KMS-11 (cell line): ENCODE data around the gene ILDR1.

Source experiments
- H2AFZ ChIP-seq: fragments of 200-600 bp; sonication (generic); 2 replicates; pipeline ENCODE4 v1.6.1; 2016; ENCODE audit warnings: antibody characterized with exemption, mixed run types, low read depth
- H3K27ac ChIP-seq: fragments of 200-600 bp; sonication (generic); 2 replicates; pipeline ENCODE4 v1.6.1; 2016; ENCODE audit warnings: mild to moderate bottlenecking, mixed run types
- H3K27me3 ChIP-seq: fragments of 200-600 bp; sonication (generic); 2 replicates; pipeline ENCODE4 v1.6.1; 2017; ENCODE audit warnings: mild to moderate bottlenecking, low read depth, mixed run types, moderate library complexity; ENCODE audit not compliant: insufficient read depth
- H3K36me3 ChIP-seq: fragments of 200-600 bp; sonication (generic); 2 replicates; pipeline ENCODE4 v1.6.1; 2017; ENCODE audit warnings: mild to moderate bottlenecking, mixed run types; ENCODE audit not compliant: insufficient read depth
- H3K4me1 ChIP-seq: fragments of 200-600 bp; sonication (generic); 2 replicates; pipeline ENCODE4 v1.6.1; 2016; ENCODE audit warnings: mild to moderate bottlenecking, low read depth, mixed run types; ENCODE audit not compliant: poor library complexity, severe bottlenecking
- H3K4me2 ChIP-seq: fragments of 200-600 bp; sonication (generic); 2 replicates; pipeline ENCODE4 v1.7.0; 2016; ENCODE audit warnings: mild to moderate bottlenecking, mixed run types
- H3K4me3 ChIP-seq: fragments of 200-600 bp; sonication (generic); IDR thresholded peaks from 2 replicates; pipeline ENCODE4 v1.6.1; 2017; ENCODE audit warnings: low read depth, low read length, mixed read lengths; ENCODE audit not compliant: insufficient read depth
- H3K79me2 ChIP-seq: fragments of 200-600 bp; sonication (generic); 2 replicates; pipeline ENCODE4 v1.6.1; 2016; ENCODE audit warnings: low read depth, mixed run types; ENCODE audit not compliant: insufficient read depth
- H3K9ac ChIP-seq: fragments of 200-600 bp; sonication (generic); 2 replicates; pipeline ENCODE4 v1.6.1; 2016; ENCODE audit warnings: mild to moderate bottlenecking, mixed run types
- H4K20me1 ChIP-seq: fragments of 200-600 bp; sonication (generic); 2 replicates; pipeline ENCODE4 v1.6.1; 2016; ENCODE audit warnings: mild to moderate bottlenecking, mixed run types; ENCODE audit not compliant: insufficient read depth
- TF ChIP-seq, protein P1 (sequence below): fragments of 200-600 bp; sonication (generic); conservative IDR thresholded peaks from 2 replicates; pipeline ENCODE4 v1.6.1; 2017; ENCODE audit warnings: low read depth, mild to moderate bottlenecking, antibody characterized with exemption, low read length, moderate library complexity, mixed read lengths

Gene ILDR1

DNA sequence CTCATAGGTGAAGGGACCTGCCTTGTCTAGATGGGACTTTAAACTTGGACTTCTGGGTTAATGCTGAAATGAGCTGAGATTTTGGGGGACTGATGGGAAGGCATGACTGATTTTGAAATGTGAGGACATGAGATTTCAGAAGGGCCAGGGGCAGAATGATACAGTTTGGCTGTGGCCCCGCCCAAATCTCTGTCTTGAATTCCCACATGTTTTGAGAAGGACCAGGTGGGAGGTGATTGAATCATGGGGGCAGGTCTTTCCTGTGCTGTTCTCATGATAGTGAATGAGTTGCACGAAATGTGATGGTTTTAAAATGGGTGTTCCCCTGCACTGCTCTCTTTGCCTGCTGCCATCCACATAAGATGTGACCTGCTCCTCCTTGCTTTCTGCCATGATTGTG, 42.8 kb downstream of the ILDR1 start:
- H3K27me3 ChIP-seq = no peaks in the 10 kb centered on the region
- H3K4me1 ChIP-seq = peaks cover 8% of the 10 kb centered on the region
- no peak overlapping the region for H2AFZ ChIP-seq
- H3K36me3 ChIP-seq = no peaks in the 10 kb centered on the region
- no peak overlapping the region for H3K4me2 ChIP-seq
- no peaks in the 10 kb centered on the region for H3K79me2 ChIP-seq
- no peak overlapping the region for H3K27ac ChIP-seq
- no peak overlapping the region for H3K4me3 ChIP-seq
- no peaks in the 10 kb centered on the region for H4K20me1 ChIP-seq
- H3K9ac ChIP-seq = no peak overlapping the region
- TF ChIP-seq, protein P1, sequence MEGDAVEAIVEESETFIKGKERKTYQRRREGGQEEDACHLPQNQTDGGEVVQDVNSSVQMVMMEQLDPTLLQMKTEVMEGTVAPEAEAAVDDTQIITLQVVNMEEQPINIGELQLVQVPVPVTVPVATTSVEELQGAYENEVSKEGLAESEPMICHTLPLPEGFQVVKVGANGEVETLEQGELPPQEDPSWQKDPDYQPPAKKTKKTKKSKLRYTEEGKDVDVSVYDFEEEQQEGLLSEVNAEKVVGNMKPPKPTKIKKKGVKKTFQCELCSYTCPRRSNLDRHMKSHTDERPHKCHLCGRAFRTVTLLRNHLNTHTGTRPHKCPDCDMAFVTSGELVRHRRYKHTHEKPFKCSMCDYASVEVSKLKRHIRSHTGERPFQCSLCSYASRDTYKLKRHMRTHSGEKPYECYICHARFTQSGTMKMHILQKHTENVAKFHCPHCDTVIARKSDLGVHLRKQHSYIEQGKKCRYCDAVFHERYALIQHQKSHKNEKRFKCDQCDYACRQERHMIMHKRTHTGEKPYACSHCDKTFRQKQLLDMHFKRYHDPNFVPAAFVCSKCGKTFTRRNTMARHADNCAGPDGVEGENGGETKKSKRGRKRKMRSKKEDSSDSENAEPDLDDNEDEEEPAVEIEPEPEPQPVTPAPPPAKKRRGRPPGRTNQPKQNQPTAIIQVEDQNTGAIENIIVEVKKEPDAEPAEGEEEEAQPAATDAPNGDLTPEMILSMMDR = no peak

DNA sequence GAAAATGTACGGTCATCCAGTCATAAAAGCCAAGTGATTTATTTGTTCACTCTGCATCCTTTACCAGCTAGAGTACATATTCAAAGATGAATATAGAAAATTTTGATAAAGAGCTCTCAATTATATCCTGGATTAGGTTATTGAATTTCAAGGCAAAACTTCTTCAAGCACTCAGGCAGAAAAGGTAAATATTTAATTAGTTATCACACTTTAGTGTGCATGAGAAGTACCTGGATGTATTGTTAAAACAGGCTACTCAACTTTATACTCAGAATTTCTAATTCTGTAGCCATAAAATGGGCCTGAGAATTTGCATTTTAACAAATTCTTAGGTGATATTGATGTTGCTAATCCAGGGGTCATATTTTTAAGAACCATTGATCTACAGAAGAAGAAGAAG, 45.3 kb downstream of the ILDR1 start:
- Histone ChIP-seq H3K9ac (no peak overlapping the region), H3K4me1 (peaks cover 8% of the 10 kb centered on the region), H2AFZ (no peak overlapping the region), H4K20me1 (no peaks in the 10 kb centered on the region), H3K27me3 (no peaks in the 10 kb centered on the region), H3K4me2 (no peak overlapping the region), H3K79me2 (no peaks in the 10 kb centered on the region), H3K27ac (no peak overlapping the region), H3K4me3 (no peak overlapping the region), H3K36me3 (no peaks in the 10 kb centered on the region)
- TF ChIP-seq, protein P1 = no peak

DNA sequence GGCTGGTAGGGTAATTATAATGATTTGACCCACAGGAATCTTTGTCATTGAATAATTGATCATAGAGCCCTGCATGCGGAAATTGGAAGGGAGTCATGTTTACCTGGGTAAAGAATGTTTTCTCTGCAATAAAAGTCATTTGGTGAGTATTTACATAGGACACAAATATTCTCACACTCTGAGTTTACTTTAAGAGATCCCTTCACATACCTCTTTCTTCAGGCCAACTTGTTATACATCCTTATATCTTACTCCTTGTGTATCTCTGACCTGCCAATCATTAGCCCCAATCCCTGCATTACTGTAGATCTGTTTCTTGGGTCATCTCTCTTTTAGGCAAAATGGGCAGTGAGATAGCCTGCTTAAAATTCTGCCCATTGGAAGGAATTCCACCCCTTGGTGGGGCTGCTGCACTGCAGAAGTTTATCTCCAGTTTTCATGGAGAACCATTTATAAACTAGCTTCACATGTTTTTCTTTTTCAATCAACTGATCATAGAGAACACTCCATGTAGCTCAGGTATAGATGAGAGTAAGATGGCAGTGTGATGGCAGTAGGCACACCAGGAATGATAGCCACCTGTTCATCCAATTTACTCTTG, 46.2 kb downstream of the ILDR1 start:
- peaks cover 8% of the 10 kb centered on the region for H3K4me1 ChIP-seq
- no peaks in the 10 kb centered on the region for H3K36me3 ChIP-seq
- no peak overlapping the region for H2AFZ ChIP-seq
- TF ChIP-seq, protein P1 = no peak
- H3K4me3 ChIP-seq = no peak overlapping the region
- H3K9ac ChIP-seq = no peak overlapping the region
- no peaks in the 10 kb centered on the region for H3K79me2 ChIP-seq
- H3K27me3 ChIP-seq = no peaks in the 10 kb centered on the region
- no peaks in the 10 kb centered on the region for H4K20me1 ChIP-seq
- no peak overlapping the region for H3K27ac ChIP-seq
- H3K4me2 ChIP-seq = no peak overlapping the region

DNA sequence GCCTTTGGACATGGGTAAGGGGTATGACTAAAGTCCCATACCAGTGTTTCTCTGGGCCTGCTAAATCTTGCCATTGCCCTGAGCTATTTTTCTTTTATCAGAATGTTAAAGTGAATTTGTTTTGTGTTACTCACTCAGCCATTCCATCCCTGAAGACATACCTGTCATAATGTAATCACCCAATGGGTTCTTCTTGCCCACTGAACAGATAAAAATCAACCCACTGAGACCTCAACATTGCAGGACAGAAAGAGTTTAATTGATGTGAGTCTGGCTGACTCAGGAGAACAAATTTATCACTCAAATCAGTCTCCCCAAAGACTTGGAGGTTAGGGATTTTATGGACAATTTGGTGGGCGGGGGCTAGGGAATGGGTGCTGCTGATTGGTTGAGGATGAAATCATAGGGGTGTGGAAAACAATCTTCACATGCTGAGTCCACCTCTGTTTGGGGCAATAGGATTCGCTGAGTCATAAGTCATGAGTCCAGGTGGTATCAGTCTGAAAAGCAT, 47.4 kb downstream of the ILDR1 start:
- no peaks in the 10 kb centered on the region for H3K79me2 ChIP-seq
- no peak overlapping the region for H3K27ac ChIP-seq
- H3K9ac ChIP-seq = no peak overlapping the region
- no peak overlapping the region for H3K4me3 ChIP-seq
- no peaks in the 10 kb centered on the region for H3K36me3 ChIP-seq
- no peaks in the 10 kb centered on the region for H4K20me1 ChIP-seq
- TF ChIP-seq, protein P1 = no peak
- H3K4me1 ChIP-seq = no peaks in the 10 kb centered on the region
- H3K27me3 ChIP-seq = no peaks in the 10 kb centered on the region
- no peak overlapping the region for H2AFZ ChIP-seq
- no peak overlapping the region for H3K4me2 ChIP-seq
